ENCODE measurements around the gene LIPE.

The LIPE gene

GRCh38 chr19:42396381-42397262, 30.6 kb downstream of the LIPE start:
- H3K4me1 ChIP-seq (ENCODE audit: control insufficient read depth, insufficient read depth, low read length): peaks cover 18% of the 10 kb centered on the region
- no peaks in the 10 kb centered on the region for H3K9me3 ChIP-seq (ENCODE audit: control insufficient read depth in 2 of 2, low read length in 2 of 2)
- peak overlapping the region; percentile 86 to 88 for H3K4me3 ChIP-seq (ENCODE audit: low read length in 2 of 2)
- H3K27me3 ChIP-seq (ENCODE audit: control insufficient read depth in 1 of 2, insufficient read depth in 2 of 2, low read length in 2 of 2): no peaks in the 10 kb centered on the region
- peak overlapping the region; percentile 93 to 94 for H3K9ac ChIP-seq (ENCODE audit: low read length in 2 of 2)
- H3K27ac ChIP-seq (ENCODE audit: low read length): peak overlapping the region; percentile 88
- H3K36me3 ChIP-seq (ENCODE audit: control insufficient read depth in 2 of 2, insufficient read depth in 2 of 2, low read length in 2 of 2): no peaks in the 10 kb centered on the region

GRCh38 chr19:42394751-42395150, 32.4 kb downstream of the LIPE start:
- peaks cover 10 to 13% of the 10 kb centered on the region in 2 donors for H3K27me3 ChIP-seq (ENCODE audit: control insufficient read depth in 1 of 2, insufficient read depth in 2 of 2, low read length in 2 of 2)
- no peak overlapping the region for H3K9ac ChIP-seq (ENCODE audit: low read length in 2 of 2)
- no peaks in the 10 kb centered on the region for H3K36me3 ChIP-seq (ENCODE audit: control insufficient read depth in 2 of 2, insufficient read depth in 2 of 2, low read length in 2 of 2)
- H3K4me1 ChIP-seq (ENCODE audit: control insufficient read depth, insufficient read depth, low read length): peaks cover 14% of the 10 kb centered on the region
- no peak overlapping the region for H3K4me3 ChIP-seq (ENCODE audit: low read length in 2 of 2)
- H3K9me3 ChIP-seq (ENCODE audit: control insufficient read depth in 2 of 2, low read length in 2 of 2): no peaks in the 10 kb centered on the region
- no peak overlapping the region for H3K27ac ChIP-seq (ENCODE audit: low read length)

GRCh38 chr19:42392165-42392564, 35.0 kb downstream of the LIPE start:
- no peaks in the 10 kb centered on the region for H3K9me3 ChIP-seq (ENCODE audit: control insufficient read depth in 2 of 2, low read length in 2 of 2)
- no peak overlapping the region for H3K4me3 ChIP-seq (ENCODE audit: low read length in 2 of 2)
- H3K27ac ChIP-seq (ENCODE audit: low read length): no peak overlapping the region
- no peak overlapping the region for H3K9ac ChIP-seq (ENCODE audit: low read length in 2 of 2)
- no peaks in the 10 kb centered on the region for H3K36me3 ChIP-seq (ENCODE audit: control insufficient read depth in 2 of 2, insufficient read depth in 2 of 2, low read length in 2 of 2)
- H3K27me3 ChIP-seq (ENCODE audit: control insufficient read depth in 1 of 2, insufficient read depth in 2 of 2, low read length in 2 of 2): peaks cover 21 to 26% of the 10 kb centered on the region in 2 donors
- peaks cover 7% of the 10 kb centered on the region for H3K4me1 ChIP-seq (ENCODE audit: control insufficient read depth, insufficient read depth, low read length)

GRCh38 chr19:42389899-42390298, 37.3 kb downstream of the LIPE start, which contains the start of gene CNFN:
Gene CNFN (minus strand): TSS chr19:42390297. CDS start chr19:42389037, 1,260 bp downstream.
- H3K4me1 ChIP-seq (ENCODE audit: control insufficient read depth, insufficient read depth, low read length): peaks cover 7% of the 10 kb centered on the region
- peaks cover 30 to 37% of the 10 kb centered on the region in 2 donors for H3K27me3 ChIP-seq (ENCODE audit: control insufficient read depth in 1 of 2, insufficient read depth in 2 of 2, low read length in 2 of 2)
- no peaks in the 10 kb centered on the region for H3K36me3 ChIP-seq (ENCODE audit: control insufficient read depth in 2 of 2, insufficient read depth in 2 of 2, low read length in 2 of 2)
- H3K27ac ChIP-seq (ENCODE audit: low read length): no peak within 1 kb of the TSS
- H3K9me3 ChIP-seq (ENCODE audit: control insufficient read depth in 2 of 2, low read length in 2 of 2): no peaks in the 10 kb centered on the region
- H3K9ac ChIP-seq (ENCODE audit: low read length in 2 of 2): no peak within 1 kb of the TSS
- no peak within 1 kb of the TSS for H3K4me3 ChIP-seq (ENCODE audit: low read length in 2 of 2)

GRCh38 chr19:42388851-42389489, 38.2 kb downstream of the LIPE start:
- no peak overlapping the region for H3K4me3 ChIP-seq (ENCODE audit: low read length in 2 of 2)
- no peak overlapping the region for H3K9ac ChIP-seq (ENCODE audit: low read length in 2 of 2)
- H3K4me1 ChIP-seq (ENCODE audit: control insufficient read depth, insufficient read depth, low read length): peaks cover 7% of the 10 kb centered on the region
- H3K9me3 ChIP-seq (ENCODE audit: control insufficient read depth in 2 of 2, low read length in 2 of 2): no peaks in the 10 kb centered on the region
- H3K36me3 ChIP-seq (ENCODE audit: control insufficient read depth in 2 of 2, insufficient read depth in 2 of 2, low read length in 2 of 2): no peaks in the 10 kb centered on the region
- H3K27me3 ChIP-seq (ENCODE audit: control insufficient read depth in 1 of 2, insufficient read depth in 2 of 2, low read length in 2 of 2): peaks cover 30 to 37% of the 10 kb centered on the region in 2 donors
- no peak overlapping the region for H3K27ac ChIP-seq (ENCODE audit: low read length)

GRCh38 chr19:42386974-42387707, 40.0 kb downstream of the LIPE start:
- Histone ChIP-seq H3K4me3 (ENCODE audit: low read length in 2 of 2) (peak overlapping the region in 1 of 2 donors; percentile 57), H3K9ac (ENCODE audit: low read length in 2 of 2) (no peak overlapping the region), H3K27ac (ENCODE audit: low read length) (no peak overlapping the region), H3K27me3 (ENCODE audit: control insufficient read depth in 1 of 2, insufficient read depth in 2 of 2, low read length in 2 of 2) (peaks cover 38 to 43% of the 10 kb centered on the region in 2 donors), H3K9me3 (ENCODE audit: control insufficient read depth in 2 of 2, low read length in 2 of 2) (no peaks in the 10 kb centered on the region), H3K36me3 (ENCODE audit: control insufficient read depth in 2 of 2, insufficient read depth in 2 of 2, low read length in 2 of 2) (no peaks in the 10 kb centered on the region), H3K4me1 (ENCODE audit: control insufficient read depth, insufficient read depth, low read length) (peaks cover 7% of the 10 kb centered on the region)

GRCh38 chr19:42380155-42380554, 47.0 kb downstream of the LIPE start:
- Histone ChIP-seq H3K4me3 (ENCODE audit: low read length in 2 of 2) (no peak overlapping the region), H3K9me3 (ENCODE audit: control insufficient read depth in 2 of 2, low read length in 2 of 2) (no peaks in the 10 kb centered on the region), H3K36me3 (ENCODE audit: control insufficient read depth in 2 of 2, insufficient read depth in 2 of 2, low read length in 2 of 2) (peaks cover 0 to under 1% of the 10 kb centered on the region in 2 donors), H3K4me1 (ENCODE audit: control insufficient read depth, insufficient read depth, low read length) (no peaks in the 10 kb centered on the region), H3K9ac (ENCODE audit: low read length in 2 of 2) (no peak overlapping the region), H3K27ac (ENCODE audit: low read length) (no peak overlapping the region), H3K27me3 (ENCODE audit: control insufficient read depth in 1 of 2, insufficient read depth in 2 of 2, low read length in 2 of 2) (peaks cover 6 to 11% of the 10 kb centered on the region in 2 donors)

- Histone ChIP-seq H3K4me3 (ENCODE audit: low read length in 2 of 2) (no peak overlapping the region), H3K27me3 (ENCODE audit: control insufficient read depth in 1 of 2, insufficient read depth in 2 of 2, low read length in 2 of 2) (peaks cover 6 to 11% of the 10 kb centered on the region in 2 donors), H3K4me1 (ENCODE audit: control insufficient read depth, insufficient read depth, low read length) (no peaks in the 10 kb centered on the region), H3K9me3 (ENCODE audit: control insufficient read depth in 2 of 2, low read length in 2 of 2) (no peaks in the 10 kb centered on the region), H3K9ac (ENCODE audit: low read length in 2 of 2) (no peak overlapping the region), H3K27ac (ENCODE audit: low read length) (no peak overlapping the region), H3K36me3 (ENCODE audit: control insufficient read depth in 2 of 2, insufficient read depth in 2 of 2, low read length in 2 of 2) (peaks cover 4 to 7% of the 10 kb centered on the region in 2 donors)
Observed at GRCh38 chr19:42378225-42379215, 48.7 kb downstream of the LIPE start.

- Histone ChIP-seq H3K4me1 (ENCODE audit: control insufficient read depth, insufficient read depth, low read length) (no peaks in the 10 kb centered on the region), H3K9ac (ENCODE audit: low read length in 2 of 2) (no peak overlapping the region), H3K36me3 (ENCODE audit: control insufficient read depth in 2 of 2, insufficient read depth in 2 of 2, low read length in 2 of 2) (peaks cover 4 to 8% of the 10 kb centered on the region in 2 donors), H3K27ac (ENCODE audit: low read length) (no peak overlapping the region), H3K27me3 (ENCODE audit: control insufficient read depth in 1 of 2, insufficient read depth in 2 of 2, low read length in 2 of 2) (no peaks in the 10 kb centered on the region), H3K9me3 (ENCODE audit: control insufficient read depth in 2 of 2, low read length in 2 of 2) (no peaks in the 10 kb centered on the region), H3K4me3 (ENCODE audit: low read length in 2 of 2) (no peak overlapping the region)
Observed at GRCh38 chr19:42376177-42376555, 51.0 kb downstream of the LIPE start.

Data from stomach smooth muscle (tissue), 2 donors.